HT1080 (cell line): Measurements from ENCODE around the gene CASKIN1. TPM values are rescaled to one million over a fixed set of nuclear protein-coding genes. Genes with fewer than 3 reads are reported as not detected.
"Not testable (repeated sequence)": the region's sequence is repeated elsewhere in the genome, so short reads cannot be mapped to it uniquely, and the experiment has no call there.

Experiments
- DNase-seq: peaks from one replicate; pipeline ENCODE4 v3.0.0-alpha.2; 2015; ENCODE audit warnings: low read depth
- total RNA-seq: library from RNA; depleted of rRNA; stranded (reverse); fragments of >200 nt; shearing (Covaris generic); gene quantifications from 2 replicates; pipeline ENCODE4 v1.2.3, GENCODE V29; 2014

CASKIN1 gene
- total RNA-seq, 1 experiment from 2014 or later, result 0.10 TPM

- DNase-seq, result no peak
Observed at GRCh38 chr16:2210009-2210332, 13.6 kb upstream of the CASKIN1 start.

- DNase-seq, result no peak
Observed at GRCh38 chr16:2209258-2210008, 13.0 kb upstream of the CASKIN1 start.

GRCh38 chr16:2208772-2209171 lies 12.4 kb upstream of the CASKIN1 start:
- no peak for DNase-seq

GRCh38 chr16:2208308-2208707 lies 11.9 kb upstream of the CASKIN1 start:
- no peak for DNase-seq

- no peak for DNase-seq
Observed at GRCh38 chr16:2207872-2208271, 11.5 kb upstream of the CASKIN1 start.

GRCh38 chr16:2206780-2207433 lies 10.5 kb upstream of the CASKIN1 start:
- no peak for DNase-seq

- no peak for DNase-seq
Observed at GRCh38 chr16:2206420-2206779, 10.0 kb upstream of the CASKIN1 start.

- DNase-seq, result no peak
Observed at GRCh38 chr16:2205967-2206313, 9.5 kb upstream of the CASKIN1 start.

- peak; percentile 71 for DNase-seq
Observed at GRCh38 chr16:2205104-2205966, 8.9 kb upstream of the CASKIN1 start, which contains the start of gene MLST8. Gene MLST8 (plus strand): TSS chr16:2205454. CDS start chr16:2206086, 632 bp downstream.

- no peak for DNase-seq
Observed at GRCh38 chr16:2204416-2205103, 8.2 kb upstream of the CASKIN1 start.

- not testable (repeated sequence) for DNase-seq
Observed at GRCh38 chr16:2203119-2203688, 6.8 kb upstream of the CASKIN1 start.

- no peak for DNase-seq
Observed at GRCh38 chr16:2200313-2200712, 3.9 kb upstream of the CASKIN1 start.

GRCh38 chr16:2199621-2200139 lies 3.3 kb upstream of the CASKIN1 start:
- DNase-seq, result no peak

GRCh38 chr16:2199095-2199494 lies 2.7 kb upstream of the CASKIN1 start:
- no peak for DNase-seq

GRCh38 chr16:2198283-2198682 lies 1.9 kb upstream of the CASKIN1 start:
- no peak for DNase-seq

GRCh38 chr16:2197765-2198164 lies 1.4 kb upstream of the CASKIN1 start:
- no peak for DNase-seq

- DNase-seq, result no peak
Observed at GRCh38 chr16:2196981-2197511, 641 bp upstream of the CASKIN1 start.

- no peak for DNase-seq
Observed at GRCh38 chr16:2195322-2196161, 863 bp downstream of the CASKIN1 start.

- peak; percentile 67 for DNase-seq
Observed at GRCh38 chr16:2194852-2195321, 1.5 kb downstream of the CASKIN1 start.
